ENCODE results near the gene MED16.

GRCh38 chr19:855142-855541 lies 37.8 kb downstream of the MED16 start:
- no peak for TF ChIP-seq CTCF (IDR thresholded peaks at IDR 0.05; ENCODE audit: low read length)
- TF ChIP-seq EZH2 (IDR thresholded peaks at IDR 0.05; ENCODE audit: borderline replicate concordance, low read length), result no peak
